ENCODE measurements around the gene CST7.

Gene CST7

DNA sequence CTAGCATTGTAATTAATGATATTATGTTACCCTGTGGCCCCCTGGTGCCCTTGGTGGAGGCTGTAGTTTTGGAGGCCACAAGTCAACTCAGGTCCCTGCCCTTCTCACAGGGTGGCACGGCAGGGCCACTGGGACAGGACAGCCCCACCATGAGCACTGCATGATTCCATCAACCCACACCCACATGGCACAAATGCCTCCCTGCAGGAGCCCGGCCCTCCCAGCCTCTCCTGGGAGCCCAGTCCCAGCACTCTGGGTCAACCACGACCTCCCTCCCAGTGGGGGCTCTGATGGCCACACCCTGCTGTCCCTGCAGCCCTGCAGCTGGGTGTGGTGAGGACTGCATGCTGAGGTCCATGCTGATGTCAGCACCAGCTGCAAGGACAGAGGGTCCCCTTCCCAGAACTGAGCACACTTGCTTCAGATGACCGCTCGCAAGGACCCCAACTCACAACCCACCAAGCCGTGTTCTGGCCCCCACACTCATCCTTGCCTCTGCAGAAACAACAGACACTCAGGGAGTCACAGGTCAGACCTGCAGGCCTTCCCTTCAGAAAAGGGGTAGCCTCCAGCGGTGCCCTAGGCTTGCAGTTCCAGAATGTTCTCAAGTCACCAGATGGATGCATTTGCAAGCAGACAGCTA is 15.7 kb upstream of the CST7 start:
- TF ChIP-seq, protein P1, sequence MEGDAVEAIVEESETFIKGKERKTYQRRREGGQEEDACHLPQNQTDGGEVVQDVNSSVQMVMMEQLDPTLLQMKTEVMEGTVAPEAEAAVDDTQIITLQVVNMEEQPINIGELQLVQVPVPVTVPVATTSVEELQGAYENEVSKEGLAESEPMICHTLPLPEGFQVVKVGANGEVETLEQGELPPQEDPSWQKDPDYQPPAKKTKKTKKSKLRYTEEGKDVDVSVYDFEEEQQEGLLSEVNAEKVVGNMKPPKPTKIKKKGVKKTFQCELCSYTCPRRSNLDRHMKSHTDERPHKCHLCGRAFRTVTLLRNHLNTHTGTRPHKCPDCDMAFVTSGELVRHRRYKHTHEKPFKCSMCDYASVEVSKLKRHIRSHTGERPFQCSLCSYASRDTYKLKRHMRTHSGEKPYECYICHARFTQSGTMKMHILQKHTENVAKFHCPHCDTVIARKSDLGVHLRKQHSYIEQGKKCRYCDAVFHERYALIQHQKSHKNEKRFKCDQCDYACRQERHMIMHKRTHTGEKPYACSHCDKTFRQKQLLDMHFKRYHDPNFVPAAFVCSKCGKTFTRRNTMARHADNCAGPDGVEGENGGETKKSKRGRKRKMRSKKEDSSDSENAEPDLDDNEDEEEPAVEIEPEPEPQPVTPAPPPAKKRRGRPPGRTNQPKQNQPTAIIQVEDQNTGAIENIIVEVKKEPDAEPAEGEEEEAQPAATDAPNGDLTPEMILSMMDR (conservative IDR thresholded peaks at IDR 0.05), result no peak

DNA sequence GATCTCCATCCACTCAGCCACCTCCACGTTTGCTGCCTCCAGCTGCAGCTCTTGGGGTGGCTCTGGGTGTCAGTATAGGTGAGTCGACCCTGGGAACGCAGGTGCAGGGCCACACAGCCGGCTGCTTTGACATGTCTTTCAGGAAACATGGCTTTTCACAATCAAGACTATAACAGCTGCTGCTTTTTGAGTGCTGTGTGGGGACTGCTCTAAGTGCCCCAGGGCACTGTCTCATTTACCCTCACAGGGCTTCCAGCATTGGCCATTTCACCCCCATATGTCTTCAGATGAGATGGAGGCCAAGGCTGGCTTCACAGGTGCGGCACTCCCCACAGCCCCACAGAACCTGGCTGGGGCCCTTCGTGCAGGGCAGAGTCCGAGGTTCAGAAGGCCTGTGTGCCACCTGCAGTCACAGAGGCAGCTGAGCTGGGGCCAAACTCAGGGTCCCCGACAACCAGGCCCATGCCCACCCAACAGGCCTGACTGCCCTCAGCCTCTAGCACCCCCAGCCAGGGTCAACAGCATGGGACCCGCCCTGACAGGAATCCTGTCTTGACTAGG is 14.9 kb upstream of the CST7 start:
- TF ChIP-seq, protein P1 (conservative IDR thresholded peaks at IDR 0.05), result no peak
- no peak overlapping the region for H3K27ac ChIP-seq

More for the DNA sequence above, 15.7 kb upstream of the CST7 start:
- H3K27ac ChIP-seq, result no peak overlapping the region

DNA sequence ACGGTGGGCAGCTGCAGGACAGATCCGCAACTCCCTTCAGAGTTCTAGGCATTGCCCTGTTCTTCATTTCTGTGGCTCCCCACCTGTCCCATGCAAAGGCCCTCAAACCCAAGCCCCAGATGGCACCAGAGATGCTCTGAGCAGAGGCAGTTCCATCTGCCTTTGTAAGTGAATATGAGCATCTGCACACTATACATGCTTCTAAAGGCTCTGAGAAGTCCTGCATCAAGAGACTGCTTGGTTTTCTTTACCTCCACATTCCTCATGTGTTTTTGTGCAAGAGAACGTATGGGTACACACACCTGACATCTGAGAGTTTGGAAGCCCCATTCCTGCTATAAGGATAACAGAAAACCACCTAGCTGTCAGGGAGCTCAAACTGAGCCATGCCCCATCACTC is 14.4 kb upstream of the CST7 start:
- no peak overlapping the region for H3K27ac ChIP-seq
- TF ChIP-seq, protein P1 (conservative IDR thresholded peaks at IDR 0.05), result no peak

DNA sequence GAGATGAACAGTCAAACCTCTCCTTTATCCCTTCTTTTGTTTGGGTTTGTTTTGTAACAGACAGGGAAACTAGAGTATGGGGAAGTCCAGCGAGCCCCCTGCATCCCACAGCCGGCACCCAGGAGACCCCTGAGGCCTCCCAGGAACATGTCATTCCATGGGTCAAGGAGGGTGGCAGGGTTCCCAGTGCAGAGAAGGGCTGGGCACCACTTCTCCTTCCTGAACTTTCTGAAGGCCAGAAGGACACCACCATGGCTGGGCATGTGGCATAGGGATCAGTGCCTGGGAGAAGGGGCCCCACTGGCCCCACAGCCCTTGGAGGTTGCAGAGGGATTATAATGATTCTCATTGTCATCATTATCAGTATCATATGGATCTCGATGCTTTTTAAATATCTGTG is 13.9 kb upstream of the CST7 start:
- TF ChIP-seq, protein P1 (conservative IDR thresholded peaks at IDR 0.05), result no peak
- H3K27ac ChIP-seq, result no peak overlapping the region

DNA sequence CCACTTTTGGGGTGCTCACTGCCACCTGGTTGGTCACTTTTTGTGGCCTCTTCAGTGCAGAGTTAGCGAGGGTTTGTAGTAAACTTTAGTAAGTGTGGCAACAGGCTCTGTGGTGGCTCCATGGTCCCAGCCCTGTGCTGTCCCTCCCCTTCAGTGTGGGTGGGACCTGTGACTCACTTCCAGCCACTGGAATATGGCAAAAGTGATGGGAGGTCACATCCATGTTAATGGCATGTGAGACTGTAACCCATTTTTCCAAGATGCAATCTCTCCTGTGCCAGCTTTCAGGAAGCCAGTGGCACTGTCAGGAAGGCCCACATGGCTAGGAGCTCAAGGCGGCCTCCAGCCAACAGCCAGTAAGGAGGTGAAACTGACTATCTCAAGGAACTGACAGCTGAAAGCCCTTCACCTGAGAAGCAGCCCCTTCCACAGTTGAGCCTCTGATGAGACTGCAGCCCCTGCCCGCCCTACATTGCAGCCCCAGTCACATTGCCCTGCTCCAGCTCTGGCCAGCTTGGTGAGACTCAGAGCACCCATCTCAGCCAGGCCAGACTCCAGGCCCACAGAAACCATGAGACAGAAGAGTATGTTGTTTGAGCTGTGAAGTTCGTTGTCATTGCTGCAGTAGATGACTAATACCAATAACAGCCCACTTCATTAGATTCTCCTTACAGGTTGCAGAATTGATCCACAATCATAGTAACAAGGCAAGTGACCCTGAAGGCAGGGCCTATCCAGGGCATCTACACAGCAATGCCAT is 13.1 kb upstream of the CST7 start:
- TF ChIP-seq, protein P1 (conservative IDR thresholded peaks at IDR 0.05), result no peak
- H3K27ac ChIP-seq, result no peak overlapping the region

DNA sequence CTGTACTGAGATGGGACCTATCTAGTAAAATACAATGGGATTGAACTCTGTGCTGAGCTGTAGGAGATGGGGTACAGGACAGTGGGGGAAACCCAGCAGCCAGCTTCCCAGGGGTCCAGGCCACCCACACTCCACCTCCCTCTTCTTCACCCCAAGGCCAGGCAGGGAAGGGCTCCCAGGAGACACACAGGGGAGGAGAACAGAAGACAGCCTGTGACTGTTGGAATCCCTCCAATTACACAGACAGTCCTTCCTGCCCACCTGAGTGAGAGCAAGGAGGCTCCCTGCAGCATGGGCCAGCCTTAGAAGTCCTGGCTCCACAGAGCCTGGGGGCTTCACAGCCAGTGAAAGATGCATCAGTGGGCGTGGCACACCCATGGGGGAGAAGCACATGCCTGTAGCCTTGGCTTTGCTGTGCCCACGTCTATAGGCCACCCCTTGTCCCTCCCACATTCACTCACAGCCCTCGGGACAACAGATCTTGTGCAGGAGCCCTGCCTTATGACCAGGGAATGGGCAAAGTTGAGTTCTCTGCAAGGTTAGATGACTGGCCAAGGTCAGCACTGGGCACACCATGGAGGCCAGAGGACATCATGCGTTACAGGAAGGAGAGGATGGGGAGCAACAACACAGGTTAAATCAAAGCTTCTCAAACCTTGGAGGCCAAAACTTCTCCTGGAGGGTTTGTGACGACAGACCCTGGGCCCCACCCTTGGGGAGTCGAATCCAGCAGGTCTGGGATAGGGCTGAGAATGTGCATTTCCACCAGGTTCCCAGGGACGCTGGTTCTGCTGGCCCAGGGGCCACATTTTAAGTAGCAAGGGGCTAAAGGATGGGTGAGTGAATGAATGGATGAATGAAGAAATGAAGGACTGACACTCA is 12.3 kb upstream of the CST7 start:
- no peak overlapping the region for H3K27ac ChIP-seq
- TF ChIP-seq, protein P1 (conservative IDR thresholded peaks at IDR 0.05), result no peak

DNA sequence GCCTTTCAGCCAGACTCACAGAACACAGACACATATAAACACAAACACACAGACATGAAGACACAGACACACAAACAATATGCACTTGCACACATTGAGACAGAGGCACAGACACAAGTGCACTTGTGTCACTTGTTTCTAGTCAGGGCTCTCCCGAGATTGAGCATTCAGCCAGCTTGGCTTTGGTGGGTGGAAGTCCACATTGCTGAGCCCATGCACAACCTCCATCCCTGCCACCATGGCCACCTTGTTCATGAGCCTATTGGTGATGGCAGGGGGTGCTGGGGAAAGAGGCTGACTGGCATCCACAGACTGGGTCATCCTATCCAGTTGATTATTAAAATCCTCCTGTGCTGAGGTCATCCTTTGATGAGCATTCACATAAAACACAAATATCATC is 11.5 kb upstream of the CST7 start:
- no peak overlapping the region for H3K27ac ChIP-seq
- TF ChIP-seq, protein P1 (conservative IDR thresholded peaks at IDR 0.05), result no peak
